HepG2 (cell line): ENCODE measurements around the gene RRN3. TPM values are rescaled to one million over a fixed set of nuclear protein-coding genes. Genes with fewer than 3 reads are reported as not detected.
"Not testable (repeated sequence)": the region's sequence is repeated elsewhere in the genome, so short reads cannot be mapped to it uniquely, and the experiment has no call there.

Experiments
- ATAC-seq: fragments of 200-7000 bp; cut with Tn5 transposase; 3 replicates; pipeline ENCODE4 v1.9.1; 2020; ENCODE audit warnings: mild to moderate bottlenecking, moderate library complexity
- BruUV-seq: library from RNA; stranded (reverse); fragments of 400-500 nt; replicated peaks from 2 replicates; lab custom pipeline; 2021; lab: Mats Ljungman, UMichigan
- CTCF ChIA-PET: fragments of 300-600 bp; formaldehyde crosslinking; extraction: SDS; loops from one replicate; lab custom pipeline; 2021; ENCODE audit warnings: low total read pairs, inconsistent platforms, low intra/inter-chr PET ratio; lab: Yijun Ruan, JAX
- POLR2A ChIA-PET: fragments of 350-600 bp; sonication (Branson Sonifier 250); formaldehyde crosslinking; loops from one replicate; lab custom pipeline; 2020; ENCODE audit warnings: antibody characterized with exemption, inconsistent platforms; lab: Yijun Ruan, JAX
- DNase-seq: peaks from one replicate; pipeline ENCODE4 v3.0.0-alpha.2; 2015; ENCODE audit warnings: low spot score
- FAIRE-seq: peaks from 3 replicates; lab custom pipeline; 2011; peaks lifted over from hg19 to GRCh38; lab: Jason Lieb, UNC
- H2AFZ ChIP-seq: one replicate; pipeline ENCODE4 v1.6.1; 2011; ENCODE audit warnings: low read length, inconsistent platforms
- H3K27ac ChIP-seq: fragments of 300-600 bp; 3 replicates; pipeline ENCODE4 v1.8.0; 2011; ENCODE audit warnings: mixed run types, mild to moderate bottlenecking, mixed read lengths, low read length, inconsistent platforms; ENCODE audit not compliant: insufficient read depth; ENCODE audit errors: extremely low read length
- H3K27me3 ChIP-seq, 2 experiments: fragments of 200-600 bp in 1 of 2; 2 replicates in 1 of 2; 3 replicates in 1 of 2; pipeline versions ENCODE4 v1.6.0 to v1.8.0; 2011; ENCODE audit warnings: low read length in 2 of 2, mild to moderate bottlenecking in 2 of 2, moderate library complexity in 2 of 2, inconsistent platforms in 1 of 2; ENCODE audit not compliant: insufficient read depth in 2 of 2, control insufficient read depth in 1 of 2
- H3K36me3 ChIP-seq, 2 experiments: fragments of 200-600 bp in 1 of 2; replicated peaks in 1 of 2; 2 replicates in 1 of 2; 3 replicates in 1 of 2; pipeline versions ENCODE4 v1.5.1 to v1.8.0; 2011; ENCODE audit warnings: low read length in 2 of 2, inconsistent platforms in 1 of 2; ENCODE audit not compliant: insufficient read depth in 2 of 2, control insufficient read depth in 1 of 2
- H3K4me1 ChIP-seq: 2 replicates; pipeline ENCODE4 v1.5.1; 2012; ENCODE audit warnings: low read length, inconsistent platforms; ENCODE audit not compliant: insufficient read depth
- H3K4me2 ChIP-seq: 2 replicates; pipeline ENCODE4 v1.6.0; 2011; ENCODE audit warnings: low read depth, low read length, inconsistent platforms
- H3K4me3 ChIP-seq, 3 experiments: fragments of 200-600 bp in 1 of 3; sonication (generic), shearing (Covaris generic) in 1 of 3; replicated peaks in 1 of 3; 2 replicates each; pipeline ENCODE4 v1.5.1; 2011 to 2016; ENCODE audit warnings: low read length in 3 of 3, inconsistent platforms in 2 of 3, low read depth in 2 of 3, mild to moderate bottlenecking in 2 of 3, control low read depth in 1 of 3, mixed read lengths in 1 of 3; ENCODE audit not compliant: insufficient read depth in 1 of 3
- H3K79me2 ChIP-seq: one replicate; pipeline ENCODE4 v1.6.1; 2011; ENCODE audit warnings: low read length, inconsistent platforms; ENCODE audit not compliant: insufficient read depth
- H3K9ac ChIP-seq: 2 replicates; pipeline ENCODE4 v1.6.0; 2011; ENCODE audit warnings: mild to moderate bottlenecking, low read depth, low read length, inconsistent platforms; ENCODE audit not compliant: insufficient read depth
- H3K9me3 ChIP-seq: 2 replicates; pipeline ENCODE4 v1.5.1; 2012; ENCODE audit warnings: mild to moderate bottlenecking, low read length
- H4K20me1 ChIP-seq: 2 replicates; pipeline ENCODE4 v1.6.0; 2011; ENCODE audit warnings: inconsistent platforms, mild to moderate bottlenecking, low read length, moderate library complexity; ENCODE audit not compliant: insufficient read depth
- GATAD2A ChIP-seq: IDR thresholded peaks from 2 replicates; pipeline ENCODE4 v1.6.1; 2016
- SP4 ChIP-seq: sonication (generic); formaldehyde crosslinking; IDR thresholded peaks from 2 replicates; pipeline ENCODE4 v1.8.1; 2023; ENCODE audit warnings: mild to moderate bottlenecking, missing genetic modification reagents
- TEF ChIP-seq: sonication (generic); formaldehyde crosslinking; IDR thresholded peaks from 2 replicates; pipeline ENCODE4 v1.5.0; 2020; ENCODE audit warnings: missing genetic modification reagents
- WGBS: methylation state at CpG from one replicate; pipeline ENCODE4 v1.1.6; 2017; ENCODE audit warnings: low lambda C conversion rate; 5-methylcytosine and 5-hydroxymethylcytosine counted together
- in situ Hi-C: cut with HindIII; loops from 2 replicates; pipeline ENCODE4 v1.10.0; 2017; ENCODE audit warnings: low pct_unique_long_range_greater_than_20kb; ENCODE audit not compliant: extremely low pct_ligation_motif_present
- intact Hi-C: fragments of 100-400 bp; cut with micrococcal nuclease; formaldehyde crosslinking; loops from one replicate; pipeline ENCODE4 v1.10.0; 2022; ENCODE audit not compliant: unreplicated experiment
- polyA plus RNA-seq, 8 experiments: library from polyadenylated mRNA; depleted of rRNA in 3 of 8; stranded (reverse) in 7 of 8; unstranded in 1 of 8; fragments of >200 nt; fragmentation: Illumina TruSeq in 4 of 8; extraction: Trizol in 4 of 8; gene quantifications; 2 replicates each; pipeline versions ENCODE4 v1.2.1 to v1.2.3, GENCODE V29; 2011 to 2016; ENCODE audit warnings: low read depth in 4 of 8, missing spikeins in 1 of 8, mixed read lengths in 1 of 8; ENCODE audit not compliant: insufficient read depth in 1 of 8
- total RNA-seq, 5 experiments: library from RNA; depleted of rRNA; stranded (reverse); fragments of >200 nt; fragmentation: Illumina TruSeq; extraction: Trizol; gene quantifications; 2 replicates each; pipeline ENCODE4 v1.2.3, GENCODE V29; 2016; ENCODE audit warnings: low read depth in 1 of 5
- TF ChIP-seq, protein P1 (sequence below), 2 experiments: fragments of 450-650 bp in 1 of 2; sonication (generic) in 1 of 2; formaldehyde crosslinking in 1 of 2; IDR thresholded peaks; 2 replicates each; pipeline versions ENCODE4 v1.6.1 to v1.8.0; 2016 to 2022; ENCODE audit warnings: antibody characterized with exemption in 1 of 2, mild to moderate bottlenecking in 1 of 2, missing genetic modification reagents in 1 of 2

RRN3 gene
- total and polyA plus RNA-seq, 2 of the 13 experiments (the other 11 are each of a cell fraction or from before 2014, with no cell fraction given): 45.8 to 67.0 TPM

DNA sequence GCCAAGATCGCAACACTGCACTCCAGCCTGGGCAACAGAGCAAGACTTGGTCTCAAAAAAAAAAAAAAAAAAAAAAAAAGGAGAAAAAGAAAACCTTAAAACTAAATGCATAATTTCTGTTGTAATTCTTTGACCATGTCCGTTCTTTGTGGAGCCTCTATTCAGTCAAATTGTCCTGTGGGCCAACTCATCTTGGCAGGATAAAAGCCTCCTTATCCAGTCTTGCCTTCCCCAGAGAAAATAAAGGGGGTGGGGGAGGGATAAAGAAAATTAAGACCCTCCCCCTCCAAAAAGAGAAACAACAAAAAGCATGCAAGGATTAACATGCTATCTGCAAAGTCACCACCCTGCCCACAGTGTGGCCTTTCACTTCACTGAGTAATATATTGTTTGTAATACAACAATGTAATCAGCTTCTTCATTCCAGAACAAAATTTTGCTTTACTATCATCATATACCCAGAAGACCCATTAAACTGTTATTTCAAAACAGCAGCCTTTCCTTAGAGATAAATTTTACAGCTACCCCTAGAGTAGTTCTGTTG lies 5.4 kb upstream of the RRN3 start:
- CTCF ChIA-PET, H3K79me2 ChIP-seq, H2AFZ ChIP-seq, H3K36me3 ChIP-seq, H3K27ac ChIP-seq, ATAC-seq, H3K4me2 ChIP-seq, H3K4me3 ChIP-seq, H3K9me3 ChIP-seq, H4K20me1 ChIP-seq, H3K27me3 ChIP-seq, H3K9ac ChIP-seq, DNase-seq, in situ Hi-C loops, FAIRE-seq, POLR2A ChIA-PET, intact Hi-C loops, BruUV-seq: not testable (repeated sequence)
- H3K4me1 ChIP-seq: peaks cover 20% of the 10 kb centered on the region
- WGBS: 78% methylated on average over 2 of the region's 2 CpGs

GRCh38 chr16:15096583-15096972 lies 2.5 kb upstream of the RRN3 start:
- H3K27ac ChIP-seq, H3K9ac ChIP-seq, BruUV-seq, H3K27me3 ChIP-seq, in situ Hi-C loops, H3K36me3 ChIP-seq, FAIRE-seq, POLR2A ChIA-PET, intact Hi-C loops, DNase-seq, H4K20me1 ChIP-seq, ATAC-seq, H3K9me3 ChIP-seq, CTCF ChIA-PET: not testable (repeated sequence)
- 3% methylated on average over 9 of the region's 9 CpGs for WGBS
- H3K4me3 ChIP-seq: peak overlapping the region in 1 of 3 experiments; percentile 40; a peak in 1 of 6 replicates
- peak overlapping the region; percentile 15 for H2AFZ ChIP-seq
- peaks cover 20% of the 10 kb centered on the region for H3K79me2 ChIP-seq
- H3K4me1 ChIP-seq: peaks cover 36% of the 10 kb centered on the region
- H3K4me2 ChIP-seq: peak overlapping the region; percentile 79
- TF ChIP-seq SP4 (CRISPR knock-in tag) (0 out of 2 replicates have a peak, but pooled peaks have one; percentile 1), TEF (CRISPR knock-in tag) (peak; percentile 60; the same call in 1 of the 2 replicates), GATAD2A (CRISPR knock-in tag) (peak; percentile 18; the same call in 1 of the 2 replicates)
- TF ChIP-seq, protein P1, sequence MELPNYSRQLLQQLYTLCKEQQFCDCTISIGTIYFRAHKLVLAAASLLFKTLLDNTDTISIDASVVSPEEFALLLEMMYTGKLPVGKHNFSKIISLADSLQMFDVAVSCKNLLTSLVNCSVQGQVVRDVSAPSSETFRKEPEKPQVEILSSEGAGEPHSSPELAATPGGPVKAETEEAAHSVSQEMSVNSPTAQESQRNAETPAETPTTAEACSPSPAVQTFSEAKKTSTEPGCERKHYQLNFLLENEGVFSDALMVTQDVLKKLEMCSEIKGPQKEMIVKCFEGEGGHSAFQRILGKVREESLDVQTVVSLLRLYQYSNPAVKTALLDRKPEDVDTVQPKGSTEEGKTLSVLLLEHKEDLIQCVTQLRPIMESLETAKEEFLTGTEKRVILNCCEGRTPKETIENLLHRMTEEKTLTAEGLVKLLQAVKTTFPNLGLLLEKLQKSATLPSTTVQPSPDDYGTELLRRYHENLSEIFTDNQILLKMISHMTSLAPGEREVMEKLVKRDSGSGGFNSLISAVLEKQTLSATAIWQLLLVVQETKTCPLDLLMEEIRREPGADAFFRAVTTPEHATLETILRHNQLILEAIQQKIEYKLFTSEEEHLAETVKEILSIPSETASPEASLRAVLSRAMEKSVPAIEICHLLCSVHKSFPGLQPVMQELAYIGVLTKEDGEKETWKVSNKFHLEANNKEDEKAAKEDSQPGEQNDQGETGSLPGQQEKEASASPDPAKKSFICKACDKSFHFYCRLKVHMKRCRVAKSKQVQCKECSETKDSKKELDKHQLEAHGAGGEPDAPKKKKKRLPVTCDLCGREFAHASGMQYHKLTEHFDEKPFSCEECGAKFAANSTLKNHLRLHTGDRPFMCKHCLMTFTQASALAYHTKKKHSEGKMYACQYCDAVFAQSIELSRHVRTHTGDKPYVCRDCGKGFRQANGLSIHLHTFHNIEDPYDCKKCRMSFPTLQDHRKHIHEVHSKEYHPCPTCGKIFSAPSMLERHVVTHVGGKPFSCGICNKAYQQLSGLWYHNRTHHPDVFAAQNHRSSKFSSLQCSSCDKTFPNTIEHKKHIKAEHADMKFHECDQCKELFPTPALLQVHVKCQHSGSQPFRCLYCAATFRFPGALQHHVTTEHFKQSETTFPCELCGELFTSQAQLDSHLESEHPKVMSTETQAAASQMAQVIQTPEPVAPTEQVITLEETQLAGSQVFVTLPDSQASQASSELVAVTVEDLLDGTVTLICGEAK (IDR thresholded peaks at IDR 0.05): peak; percentile 12; the same call in 1 of the 2 replicates
- TF ChIP-seq, protein P1 (CRISPR knock-in tag; IDR thresholded peaks at IDR 0.05): not testable (repeated sequence)
